ENCODE measurements around the gene EFNA5. TPM values are rescaled to one million over a fixed set of nuclear protein-coding genes. Genes with fewer than 3 reads are reported as not detected.

EFNA5 gene
- total and polyA plus RNA-seq, 4 donors, result 0.14 to 0.93 (median 0.54) TPM

DNA sequence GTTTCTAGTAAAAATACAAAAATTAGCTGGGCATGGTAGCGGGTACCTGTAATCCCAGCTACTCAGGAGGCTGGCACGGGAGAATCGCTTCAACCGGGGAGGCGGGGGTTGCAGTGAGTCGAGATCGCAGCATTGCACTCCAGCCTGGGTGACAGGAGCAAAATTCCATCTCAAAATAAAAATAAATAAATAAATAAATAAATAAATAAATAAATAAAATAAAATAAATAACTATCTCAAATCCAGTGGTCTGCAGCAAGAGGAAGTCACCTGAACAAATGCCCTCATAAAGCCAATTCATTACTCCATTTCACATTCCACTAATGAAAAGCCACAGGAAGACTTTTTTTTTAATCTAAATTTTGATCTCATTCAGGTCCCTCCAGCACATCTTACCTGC is 114.2 kb downstream of the EFNA5 start:
- Histone ChIP-seq H3K27ac (ENCODE audit: low read depth in 1 of 2, low read length in 2 of 2) (no peak overlapping the region), H3K9me3 (ENCODE audit: control insufficient read depth in 4 of 4, low read length in 3 of 4) (no peaks in the 10 kb centered on the region), H3K27me3 (ENCODE audit: control insufficient read depth in 4 of 4, insufficient read depth in 4 of 4, low read length in 3 of 4) (peaks cover 0 to 4% (median 0%) of the 10 kb centered on the region in 4 donors), H3K4me3 (ENCODE audit: low read depth in 1 of 3, low read length in 3 of 3) (no peak overlapping the region), H3K36me3 (ENCODE audit: control insufficient read depth in 4 of 4, insufficient read depth in 3 of 4, low read depth in 1 of 4, low read length in 3 of 4) (no peaks in the 10 kb centered on the region), H3K4me1 (ENCODE audit: control insufficient read depth in 4 of 4, insufficient read depth in 4 of 4, low read length in 3 of 4) (peaks cover 0 to 8% (median 0%) of the 10 kb centered on the region in 4 donors), H3K9ac (ENCODE audit: low read depth in 1 of 2, low read length in 2 of 2) (no peak overlapping the region)
- WGBS, result 97% methylated on average over 7 of the region's 7 CpGs
- TF ChIP-seq FOXA1 (IDR thresholded peaks at IDR 0.05), result no peak
- no peak for TF ChIP-seq EGR1 (IDR thresholded peaks at IDR 0.05; ENCODE audit: low read depth in 2 of 2)
- TF ChIP-seq HNF4G (IDR thresholded peaks at IDR 0.05), result no peak
- no peak for TF ChIP-seq FOXA2 (IDR thresholded peaks at IDR 0.05)
- no peak for TF ChIP-seq JUND (IDR thresholded peaks at IDR 0.05)
- TF ChIP-seq GABPA (IDR thresholded peaks at IDR 0.05 in 1 of 2, conservative IDR thresholded peaks at IDR 0.05 in 1 of 2), result no peak
- no peak for TF ChIP-seq RXRA (IDR thresholded peaks at IDR 0.05)
- TF ChIP-seq YY1 (IDR thresholded peaks at IDR 0.05), result no peak
- TF ChIP-seq HNF4A (conservative IDR thresholded peaks at IDR 0.05), result no peak
- TF ChIP-seq CTCF (IDR thresholded peaks at IDR 0.05; ENCODE audit: low read depth, low read length, missing input control), result no peak
- DNase-seq (ENCODE audit: low spot score), result no peak

GRCh38 chr5:107555425-107556090 is 115.2 kb downstream of the EFNA5 start:
- peaks cover 0 to 4% (median 0%) of the 10 kb centered on the region in 4 donors for H3K27me3 ChIP-seq (ENCODE audit: control insufficient read depth in 4 of 4, insufficient read depth in 4 of 4, low read length in 3 of 4)
- no peak for DNase-seq (ENCODE audit: low spot score)
- H3K36me3 ChIP-seq (ENCODE audit: control insufficient read depth in 4 of 4, insufficient read depth in 3 of 4, low read depth in 1 of 4, low read length in 3 of 4), result no peaks in the 10 kb centered on the region
- no peak overlapping the region for H3K27ac ChIP-seq (ENCODE audit: low read depth in 1 of 2, low read length in 2 of 2)
- no peaks in the 10 kb centered on the region for H3K9me3 ChIP-seq (ENCODE audit: control insufficient read depth in 4 of 4, low read length in 3 of 4)
- no peak overlapping the region for H3K9ac ChIP-seq (ENCODE audit: low read depth in 1 of 2, low read length in 2 of 2)
- H3K4me1 ChIP-seq (ENCODE audit: control insufficient read depth in 4 of 4, insufficient read depth in 4 of 4, low read length in 3 of 4), result peaks cover 0 to 10% (median 0%) of the 10 kb centered on the region in 4 donors
- 90% methylated on average over 4 of the region's 4 CpGs for WGBS
- TF ChIP-seq HNF4A (conservative IDR thresholded peaks at IDR 0.05), result no peak
- no peak for TF ChIP-seq FOXA2 (IDR thresholded peaks at IDR 0.05)
- TF ChIP-seq RXRA (IDR thresholded peaks at IDR 0.05), result no peak
- TF ChIP-seq CTCF (IDR thresholded peaks at IDR 0.05; ENCODE audit: low read depth, low read length, missing input control), result no peak
- TF ChIP-seq HNF4G (IDR thresholded peaks at IDR 0.05), result no peak
- TF ChIP-seq ATF3 (IDR thresholded peaks at IDR 0.05), result no peak
- no peak for TF ChIP-seq ZBTB33 (IDR thresholded peaks at IDR 0.05)
- no peak for TF ChIP-seq FOXA1 (IDR thresholded peaks at IDR 0.05)
- no peak for TF ChIP-seq EGR1 (IDR thresholded peaks at IDR 0.05; ENCODE audit: low read depth in 2 of 2)
- no peak for TF ChIP-seq GABPA (IDR thresholded peaks at IDR 0.05 in 1 of 2, conservative IDR thresholded peaks at IDR 0.05 in 1 of 2)
- TF ChIP-seq SP1 (IDR thresholded peaks at IDR 0.05), result no peak
- TF ChIP-seq, protein P1, sequence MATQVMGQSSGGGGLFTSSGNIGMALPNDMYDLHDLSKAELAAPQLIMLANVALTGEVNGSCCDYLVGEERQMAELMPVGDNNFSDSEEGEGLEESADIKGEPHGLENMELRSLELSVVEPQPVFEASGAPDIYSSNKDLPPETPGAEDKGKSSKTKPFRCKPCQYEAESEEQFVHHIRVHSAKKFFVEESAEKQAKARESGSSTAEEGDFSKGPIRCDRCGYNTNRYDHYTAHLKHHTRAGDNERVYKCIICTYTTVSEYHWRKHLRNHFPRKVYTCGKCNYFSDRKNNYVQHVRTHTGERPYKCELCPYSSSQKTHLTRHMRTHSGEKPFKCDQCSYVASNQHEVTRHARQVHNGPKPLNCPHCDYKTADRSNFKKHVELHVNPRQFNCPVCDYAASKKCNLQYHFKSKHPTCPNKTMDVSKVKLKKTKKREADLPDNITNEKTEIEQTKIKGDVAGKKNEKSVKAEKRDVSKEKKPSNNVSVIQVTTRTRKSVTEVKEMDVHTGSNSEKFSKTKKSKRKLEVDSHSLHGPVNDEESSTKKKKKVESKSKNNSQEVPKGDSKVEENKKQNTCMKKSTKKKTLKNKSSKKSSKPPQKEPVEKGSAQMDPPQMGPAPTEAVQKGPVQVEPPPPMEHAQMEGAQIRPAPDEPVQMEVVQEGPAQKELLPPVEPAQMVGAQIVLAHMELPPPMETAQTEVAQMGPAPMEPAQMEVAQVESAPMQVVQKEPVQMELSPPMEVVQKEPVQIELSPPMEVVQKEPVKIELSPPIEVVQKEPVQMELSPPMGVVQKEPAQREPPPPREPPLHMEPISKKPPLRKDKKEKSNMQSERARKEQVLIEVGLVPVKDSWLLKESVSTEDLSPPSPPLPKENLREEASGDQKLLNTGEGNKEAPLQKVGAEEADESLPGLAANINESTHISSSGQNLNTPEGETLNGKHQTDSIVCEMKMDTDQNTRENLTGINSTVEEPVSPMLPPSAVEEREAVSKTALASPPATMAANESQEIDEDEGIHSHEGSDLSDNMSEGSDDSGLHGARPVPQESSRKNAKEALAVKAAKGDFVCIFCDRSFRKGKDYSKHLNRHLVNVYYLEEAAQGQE (IDR thresholded peaks at IDR 0.05), result no peak
- TF ChIP-seq YY1 (IDR thresholded peaks at IDR 0.05), result no peak
- H3K4me3 ChIP-seq (ENCODE audit: low read depth in 1 of 3, low read length in 3 of 3), result no peak overlapping the region

All from liver (tissue), 9 donors.